BLaER1 (cell line): ENCODE measurements around the gene ABLIM2.

Source experiments
- H3K27ac ChIP-seq: shearing (Covaris generic); formaldehyde crosslinking; 2 replicates; pipeline ENCODE4 v1.8.1; 2022
- H3K27me3 ChIP-seq: shearing (Covaris generic); formaldehyde crosslinking; 2 replicates; pipeline ENCODE4 v1.8.1; 2022
- H3K36me3 ChIP-seq: shearing (Covaris generic); formaldehyde crosslinking; 2 replicates; pipeline ENCODE4 v1.8.1; 2022
- H3K4me1 ChIP-seq: shearing (Covaris generic); formaldehyde crosslinking; 2 replicates; pipeline ENCODE4 v1.8.1; 2022
- H3K4me2 ChIP-seq: shearing (Covaris generic); formaldehyde crosslinking; 2 replicates; pipeline ENCODE4 v1.8.1; 2022
- H3K4me3 ChIP-seq: shearing (Covaris generic); formaldehyde crosslinking; 2 replicates; pipeline ENCODE4 v1.8.1; 2022
- H3K9ac ChIP-seq: shearing (Covaris generic); formaldehyde crosslinking; 2 replicates; pipeline ENCODE4 v1.8.1; 2022
- H3K9me3 ChIP-seq: shearing (Covaris generic); formaldehyde crosslinking; 2 replicates; pipeline ENCODE4 v1.8.1; 2022
- H4K20me1 ChIP-seq: shearing (Covaris generic); formaldehyde crosslinking; 2 replicates; pipeline ENCODE4 v1.8.1; 2022
- Cebpa-rat ChIP-seq: shearing (Covaris generic); IDR thresholded peaks from 2 replicates; pipeline ENCODE4 v1.8.1; 2022

Gene ABLIM2

GRCh38 chr4:7970361-7970946 is 188.2 kb downstream of the ABLIM2 start:
- Histone ChIP-seq H3K4me2 (peak overlapping the region; percentile 52), H3K27me3 (no peaks in the 10 kb centered on the region), H3K4me1 (peaks cover 53% of the 10 kb centered on the region), H4K20me1 (no peaks in the 10 kb centered on the region), H3K36me3 (no peaks in the 10 kb centered on the region), H3K9ac (0 out of 2 replicates have a peak overlapping the region, but pooled peaks have one; percentile 27), H3K9me3 (no peaks in the 10 kb centered on the region), H3K27ac (no peak overlapping the region), H3K4me3 (no peak overlapping the region)
- no peak for TF ChIP-seq Cebpa-rat

DNA sequence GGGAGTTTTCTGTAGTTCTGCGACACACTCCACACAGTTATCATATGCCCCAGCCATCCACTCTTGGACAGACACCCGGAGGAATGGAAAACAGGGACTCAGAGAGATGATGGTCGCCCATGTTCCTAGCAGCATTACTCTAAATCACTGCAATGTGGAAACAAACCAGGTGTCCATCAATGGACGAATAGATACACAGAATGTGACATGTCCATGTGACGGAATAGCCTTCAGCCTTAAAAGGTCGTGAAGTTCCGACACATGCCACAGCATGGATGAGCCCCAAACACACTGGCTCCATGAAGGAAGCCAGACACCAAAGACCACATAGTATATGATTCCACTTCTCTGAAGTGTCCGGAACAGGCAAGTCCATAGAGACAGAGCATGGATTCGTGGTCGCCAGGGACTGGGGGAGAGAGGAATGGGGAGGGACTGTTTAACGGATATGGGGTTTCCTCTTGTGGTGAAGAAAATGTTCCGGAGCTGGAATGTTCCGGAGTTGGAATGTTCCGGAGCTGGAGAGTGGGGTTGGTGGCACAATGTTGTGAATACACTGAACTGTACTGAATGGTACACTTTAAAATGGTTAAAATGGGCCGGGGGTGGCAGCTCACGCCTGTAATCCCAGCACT is 190.2 kb downstream of the ABLIM2 start:
- no peak overlapping the region for H3K9ac ChIP-seq
- H3K27ac ChIP-seq = no peak overlapping the region
- peaks cover 70% of the 10 kb centered on the region for H3K4me1 ChIP-seq

GRCh38 chr4:7967501-7968261 is 190.9 kb downstream of the ABLIM2 start:
- no peak for TF ChIP-seq Cebpa-rat
- Histone ChIP-seq H3K4me3 (no peak overlapping the region), H3K4me1 (peaks cover 77% of the 10 kb centered on the region), H3K27ac (no peak overlapping the region), H3K4me2 (peak overlapping the region; percentile 62), H4K20me1 (no peaks in the 10 kb centered on the region), H3K9me3 (no peaks in the 10 kb centered on the region), H3K36me3 (no peaks in the 10 kb centered on the region), H3K27me3 (no peaks in the 10 kb centered on the region), H3K9ac (no peak overlapping the region)

More for the DNA sequence above, 190.2 kb downstream of the ABLIM2 start:
- peak overlapping the region; percentile 62 for H3K4me2 ChIP-seq
- H3K27me3 ChIP-seq = no peaks in the 10 kb centered on the region
- H3K9me3 ChIP-seq = no peaks in the 10 kb centered on the region
- H3K4me3 ChIP-seq = no peak overlapping the region
- no peaks in the 10 kb centered on the region for H4K20me1 ChIP-seq
- H3K36me3 ChIP-seq = no peaks in the 10 kb centered on the region
- TF ChIP-seq Cebpa-rat = no peak

- Histone ChIP-seq H3K4me2 (peak overlapping the region; percentile 62), H4K20me1 (no peaks in the 10 kb centered on the region), H3K27ac (no peak overlapping the region), H3K9ac (no peak overlapping the region), H3K27me3 (no peaks in the 10 kb centered on the region), H3K36me3 (no peaks in the 10 kb centered on the region), H3K9me3 (no peaks in the 10 kb centered on the region), H3K4me1 (peaks cover 80% of the 10 kb centered on the region), H3K4me3 (no peak overlapping the region)
- TF ChIP-seq Cebpa-rat = no peak
Observed at GRCh38 chr4:7967063-7967440, 191.6 kb downstream of the ABLIM2 start.

DNA sequence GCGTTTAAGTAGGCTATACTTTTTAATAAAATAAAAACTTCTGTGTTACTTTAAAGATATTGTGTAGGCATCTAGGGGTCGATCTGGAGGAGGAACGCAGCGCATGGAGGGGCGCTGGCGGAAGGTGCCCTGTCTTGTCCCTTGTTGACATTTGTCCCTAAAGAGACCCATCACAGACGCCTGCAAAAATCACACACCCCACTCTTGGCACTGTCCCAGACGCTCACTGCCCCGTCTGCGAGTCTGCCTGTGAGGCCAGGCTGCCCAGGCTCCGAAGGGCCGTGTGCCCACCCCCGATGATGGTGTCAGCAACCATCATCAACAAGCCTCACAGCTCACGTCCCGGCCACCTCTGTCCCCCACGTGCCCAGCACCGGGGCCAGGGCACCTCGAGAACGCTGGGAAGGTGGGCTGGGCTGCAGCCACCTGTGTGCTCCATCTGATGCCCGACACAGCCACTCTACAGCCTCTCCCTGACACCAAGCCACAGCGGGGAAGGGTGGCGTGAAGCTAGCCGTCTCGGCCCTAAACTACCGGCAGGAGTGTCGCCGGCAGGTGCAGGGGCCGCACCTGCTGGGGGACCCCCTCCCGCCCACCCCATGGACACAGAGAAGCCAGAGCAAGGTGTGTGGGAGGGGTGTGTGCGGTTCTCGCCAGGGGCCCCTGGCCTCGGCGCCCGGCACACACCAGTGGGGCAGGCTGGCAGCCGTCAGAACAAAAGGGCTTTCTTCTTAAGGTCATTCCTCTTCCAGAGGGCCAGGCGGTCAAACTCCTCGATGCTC is 192.1 kb downstream of the ABLIM2 start:
- H3K27ac ChIP-seq = no peak overlapping the region
- TF ChIP-seq Cebpa-rat = no peak
- no peak overlapping the region for H3K4me3 ChIP-seq
- H3K9ac ChIP-seq = no peak overlapping the region
- H3K27me3 ChIP-seq = no peaks in the 10 kb centered on the region
- H3K4me2 ChIP-seq = no peak overlapping the region
- H3K4me1 ChIP-seq = peaks cover 80% of the 10 kb centered on the region
- no peaks in the 10 kb centered on the region for H4K20me1 ChIP-seq
- H3K36me3 ChIP-seq = no peaks in the 10 kb centered on the region
- H3K9me3 ChIP-seq = no peaks in the 10 kb centered on the region

DNA sequence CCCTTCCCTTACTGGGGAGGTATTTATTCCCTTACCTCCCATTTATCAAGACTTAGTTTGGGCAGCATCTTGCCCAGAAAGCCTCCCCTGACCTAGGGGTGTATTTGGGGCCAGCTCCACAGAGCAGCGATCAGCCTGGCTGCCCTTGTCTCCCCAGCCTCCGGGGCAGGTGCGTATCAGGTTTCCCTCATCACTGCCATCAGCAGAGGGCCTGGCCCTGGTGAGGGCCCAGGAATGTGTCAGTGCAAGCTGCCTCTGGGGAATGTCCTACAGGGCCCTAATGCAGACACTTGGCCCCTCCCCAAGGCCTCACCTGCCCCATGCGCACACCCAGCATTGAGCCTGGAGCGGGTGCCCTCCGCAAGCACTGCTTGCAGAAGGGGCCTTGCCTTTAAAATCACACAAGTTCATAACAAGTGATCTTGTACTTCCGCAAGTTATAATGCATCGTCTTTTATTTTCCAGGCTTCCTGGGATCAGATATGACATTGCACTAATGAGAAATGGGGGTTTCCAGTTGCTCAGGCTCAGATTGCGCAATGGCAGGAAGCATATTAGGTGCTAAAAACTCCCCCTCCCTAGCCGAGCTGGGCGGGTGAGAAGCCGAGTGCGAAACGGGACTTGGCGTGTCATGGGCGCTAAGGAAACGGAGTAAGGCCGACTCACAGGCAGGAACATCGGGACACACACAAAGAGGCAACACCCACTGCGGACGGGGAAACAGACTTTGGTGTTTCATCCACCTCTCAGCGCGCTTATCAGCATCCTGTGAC is 193.5 kb downstream of the ABLIM2 start:
- Histone ChIP-seq H3K27me3 (no peaks in the 10 kb centered on the region), H3K4me3 (no peak overlapping the region), H3K36me3 (no peaks in the 10 kb centered on the region), H3K9me3 (no peaks in the 10 kb centered on the region), H3K27ac (no peak overlapping the region), H3K4me1 (peaks cover 80% of the 10 kb centered on the region), H3K4me2 (no peak overlapping the region), H3K9ac (no peak overlapping the region), H4K20me1 (peaks cover 6% of the 10 kb centered on the region; the same call in 1 of the 2 replicates)
- TF ChIP-seq Cebpa-rat = peak; percentile 93

GRCh38 chr4:7964459-7964858 is 194.2 kb downstream of the ABLIM2 start:
- no peak overlapping the region for H3K9ac ChIP-seq
- H4K20me1 ChIP-seq = peaks cover 12% of the 10 kb centered on the region; the same call in 1 of the 2 replicates
- no peak overlapping the region for H3K27ac ChIP-seq
- no peaks in the 10 kb centered on the region for H3K27me3 ChIP-seq
- no peaks in the 10 kb centered on the region for H3K9me3 ChIP-seq
- H3K4me2 ChIP-seq = no peak overlapping the region
- no peak for TF ChIP-seq Cebpa-rat
- H3K36me3 ChIP-seq = no peaks in the 10 kb centered on the region
- H3K4me1 ChIP-seq = peaks cover 80% of the 10 kb centered on the region
- H3K4me3 ChIP-seq = no peak overlapping the region

DNA sequence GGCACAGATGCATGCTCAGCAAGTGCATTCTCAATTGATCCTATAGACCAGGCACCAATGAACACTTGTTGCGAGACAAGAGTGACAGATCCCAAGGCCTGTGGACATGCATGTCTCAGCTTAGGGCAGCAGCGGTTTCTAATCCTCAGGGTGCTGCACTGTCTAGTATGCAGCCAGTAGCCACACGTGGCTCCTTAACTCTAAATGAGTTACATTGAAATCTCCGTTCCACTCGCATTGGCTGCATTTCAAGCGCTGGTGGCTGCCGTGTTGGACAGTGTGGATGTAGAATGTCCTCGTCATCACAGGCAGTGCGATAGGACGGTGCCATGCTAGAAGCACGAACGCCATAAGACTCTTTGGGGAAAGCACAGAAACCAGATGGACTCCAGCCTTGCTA is 194.9 kb downstream of the ABLIM2 start:
- H3K27ac ChIP-seq = no peak overlapping the region
- H3K4me1 ChIP-seq = peaks cover 83% of the 10 kb centered on the region
- no peaks in the 10 kb centered on the region for H3K27me3 ChIP-seq
- H3K9me3 ChIP-seq = no peaks in the 10 kb centered on the region
- H3K36me3 ChIP-seq = no peaks in the 10 kb centered on the region
- H3K9ac ChIP-seq = no peak overlapping the region
- H4K20me1 ChIP-seq = peaks cover 13% of the 10 kb centered on the region; the same call in 1 of the 2 replicates
- no peak for TF ChIP-seq Cebpa-rat
- no peak overlapping the region for H3K4me3 ChIP-seq
- peak overlapping the region; percentile 66 for H3K4me2 ChIP-seq
